HG02973 (cell line): ENCODE data around the gene CNTNAP1.
A peak's percentile ranks its signal among the peaks of the same experiment; 100 is the strongest.

Source experiments
- ATAC-seq: cut with Tn5 transposase; IDR thresholded peaks from one replicate; pipeline ENCODE4 v1.9.1; 2021; ENCODE audit warnings: moderate library complexity; ENCODE audit not compliant: unreplicated experiment

The CNTNAP1 gene

GRCh38 chr17:42684929-42685556, 2.7 kb downstream of the CNTNAP1 start:
- no peak for ATAC-seq

GRCh38 chr17:42685831-42686230, 3.5 kb downstream of the CNTNAP1 start:
- no peak for ATAC-seq

GRCh38 chr17:42686520-42687128, 4.3 kb downstream of the CNTNAP1 start:
- no peak for ATAC-seq

DNA sequence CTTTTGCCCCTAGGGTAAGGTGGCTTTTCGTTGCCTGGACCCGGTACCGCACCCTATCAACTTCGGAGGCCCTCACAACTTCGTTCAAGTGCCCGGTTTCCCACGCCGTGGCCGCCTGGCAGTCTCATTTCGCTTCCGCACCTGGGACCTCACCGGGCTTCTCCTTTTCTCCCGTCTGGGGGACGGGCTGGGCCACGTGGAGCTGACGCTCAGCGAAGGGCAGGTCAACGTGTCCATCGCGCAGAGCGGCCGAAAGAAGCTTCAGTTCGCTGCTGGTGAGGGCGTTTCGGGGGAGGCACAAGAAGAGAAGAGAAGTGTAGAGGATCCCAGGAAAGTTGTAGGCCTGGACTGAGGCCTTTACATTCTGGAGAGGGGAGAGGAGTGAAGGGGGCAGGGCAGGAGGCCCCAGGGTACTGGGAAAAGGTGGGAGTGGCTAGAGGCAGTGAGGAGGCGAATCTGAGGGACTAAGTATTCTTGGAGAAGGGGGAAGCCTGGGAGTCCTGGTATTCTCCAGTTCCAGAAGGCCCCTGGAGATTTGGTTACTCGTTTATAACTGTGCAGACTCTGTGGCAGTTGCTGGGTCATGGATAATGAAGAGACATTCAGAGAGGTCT, 5.5 kb downstream of the CNTNAP1 start:
- ATAC-seq, result no peak

DNA sequence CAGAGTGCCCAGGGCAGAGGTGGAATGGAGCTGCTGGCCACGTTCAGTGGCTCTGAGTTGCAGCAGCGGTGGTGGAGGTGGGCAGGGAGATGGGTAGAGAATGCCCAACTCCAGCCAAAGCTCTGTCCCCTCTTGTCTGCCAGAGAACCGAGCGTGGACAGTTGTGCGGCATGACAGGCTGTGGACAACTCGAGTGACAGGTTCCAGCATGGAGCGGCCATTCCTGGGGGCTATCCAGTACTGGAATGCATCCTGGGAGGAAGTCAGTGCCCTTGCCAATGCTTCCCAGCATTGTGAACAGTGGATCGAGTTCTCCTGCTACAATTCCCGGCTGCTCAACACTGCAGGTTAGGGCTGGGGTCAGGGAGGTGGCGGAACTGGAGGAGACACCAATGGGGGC, 8.3 kb downstream of the CNTNAP1 start:
- no peak for ATAC-seq

GRCh38 chr17:42691021-42691545, 8.8 kb downstream of the CNTNAP1 start:
- ATAC-seq, result no peak

- no peak for ATAC-seq
These were observed 10.2 kb downstream of the CNTNAP1 start for GRCh38 chr17:42692489-42692888.

- no peak for ATAC-seq
These were observed 12.2 kb downstream of the CNTNAP1 start for GRCh38 chr17:42694524-42694923.

GRCh38 chr17:42695500-42695899, 13.2 kb downstream of the CNTNAP1 start:
- ATAC-seq, result no peak

DNA sequence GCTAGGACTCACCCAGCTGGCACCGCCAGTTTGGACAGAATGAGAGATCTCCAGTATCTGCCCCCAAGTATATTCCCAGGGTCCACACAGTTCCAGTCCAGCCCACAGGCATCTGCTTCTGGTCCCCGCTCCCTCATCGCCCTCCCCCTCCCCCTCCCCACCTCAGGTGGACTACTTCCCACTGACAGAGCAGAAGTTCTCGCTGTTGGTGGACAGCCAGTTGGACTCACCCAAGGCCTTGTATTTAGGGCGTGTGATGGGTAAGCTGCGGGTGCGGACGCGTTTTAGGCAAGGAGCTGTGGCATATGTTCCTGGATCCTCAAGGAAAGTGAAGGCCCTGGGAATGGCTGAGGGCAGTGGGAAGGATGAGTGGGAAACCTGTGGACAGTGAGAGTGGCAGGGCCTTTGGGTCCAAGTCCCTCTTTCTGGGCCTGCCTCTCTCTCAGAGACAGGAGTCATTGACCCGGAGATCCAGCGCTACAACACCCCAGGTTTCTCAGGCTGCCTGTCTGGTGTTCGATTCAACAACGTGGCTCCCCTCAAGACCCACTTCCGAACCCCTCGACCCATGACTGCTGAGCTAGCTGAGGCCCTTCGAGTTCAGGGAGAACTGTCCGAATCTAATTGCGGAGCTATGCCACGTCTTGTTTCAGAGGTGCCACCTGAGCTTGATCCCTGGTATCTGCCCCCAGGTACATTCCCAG, 14.9 kb downstream of the CNTNAP1 start:
- ATAC-seq, result no peak

DNA sequence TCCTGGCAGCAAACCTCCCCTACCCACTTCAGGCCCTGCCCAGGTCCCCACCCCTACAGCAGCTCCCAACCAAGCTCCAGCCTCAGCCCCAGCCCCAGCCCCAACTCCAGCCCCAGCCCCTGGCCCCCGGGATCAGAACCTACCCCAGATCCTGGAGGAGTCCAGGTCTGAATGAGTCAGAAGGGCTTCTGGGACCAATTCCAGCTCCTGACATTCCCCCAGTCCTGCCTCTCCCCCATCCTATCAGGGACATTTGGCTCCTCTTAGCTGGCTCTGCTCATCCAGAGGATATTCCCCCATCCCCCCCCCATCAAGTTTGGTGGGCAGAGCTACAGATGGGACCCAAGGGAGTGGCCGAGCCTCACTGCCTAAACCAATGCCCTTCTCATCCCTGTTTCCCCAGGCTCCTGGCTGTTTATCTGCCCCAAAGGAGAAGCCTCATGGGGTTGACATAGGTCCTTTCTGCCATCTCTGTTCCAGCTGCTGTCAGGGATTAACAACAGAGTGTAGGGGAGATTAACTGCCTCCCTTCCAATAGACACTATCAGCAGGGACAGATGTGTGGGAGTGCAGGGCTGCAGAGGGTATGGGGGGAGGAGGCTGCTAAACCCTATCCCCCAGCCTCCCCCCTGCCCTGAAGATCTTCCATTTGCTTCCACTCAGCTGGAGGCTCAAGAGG, 16.5 kb downstream of the CNTNAP1 start:
- ATAC-seq, result no peak

DNA sequence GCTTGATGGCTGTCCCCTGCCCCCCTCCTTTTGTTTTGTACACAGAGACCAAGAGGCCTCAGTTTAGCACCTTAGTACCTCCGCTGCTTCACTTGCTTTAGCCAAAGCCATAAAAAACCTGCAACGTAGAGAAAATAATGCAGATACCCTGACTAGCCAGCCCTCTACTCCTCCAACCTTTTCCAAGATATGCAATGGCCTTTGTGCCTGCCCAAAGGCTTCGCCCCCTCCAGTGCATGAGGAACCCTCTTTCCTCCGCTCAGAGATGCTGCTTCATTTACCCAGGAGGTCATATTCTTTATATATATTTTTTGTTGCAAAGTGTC, 17.0 kb downstream of the CNTNAP1 start:
- ATAC-seq, result no peak

GRCh38 chr17:42700586-42701289, 18.4 kb downstream of the CNTNAP1 start:
- ATAC-seq, result no peak

GRCh38 chr17:42702446-42702845, 20.1 kb downstream of the CNTNAP1 start:
- ATAC-seq, result no peak

DNA sequence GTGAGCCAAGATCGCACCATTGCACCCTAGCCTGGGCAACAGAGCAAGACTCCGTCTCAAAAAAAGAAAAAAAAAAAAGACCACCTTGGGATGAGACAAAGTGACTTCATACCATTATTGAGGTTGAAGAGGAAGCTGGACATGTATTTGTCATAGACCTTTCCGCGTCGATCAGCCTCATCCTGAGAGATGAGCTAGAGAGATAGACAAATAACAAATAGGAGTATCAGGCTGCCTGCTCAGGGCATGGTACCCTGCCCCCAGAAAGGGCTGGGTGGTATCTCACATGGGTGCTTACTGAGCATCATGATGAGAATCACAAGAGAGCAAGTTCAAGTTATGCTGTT, 22.1 kb downstream of the CNTNAP1 start:
- ATAC-seq, result peak; percentile 11

GRCh38 chr17:42704837-42705494, 22.6 kb downstream of the CNTNAP1 start:
- ATAC-seq, result peak; percentile 66

DNA sequence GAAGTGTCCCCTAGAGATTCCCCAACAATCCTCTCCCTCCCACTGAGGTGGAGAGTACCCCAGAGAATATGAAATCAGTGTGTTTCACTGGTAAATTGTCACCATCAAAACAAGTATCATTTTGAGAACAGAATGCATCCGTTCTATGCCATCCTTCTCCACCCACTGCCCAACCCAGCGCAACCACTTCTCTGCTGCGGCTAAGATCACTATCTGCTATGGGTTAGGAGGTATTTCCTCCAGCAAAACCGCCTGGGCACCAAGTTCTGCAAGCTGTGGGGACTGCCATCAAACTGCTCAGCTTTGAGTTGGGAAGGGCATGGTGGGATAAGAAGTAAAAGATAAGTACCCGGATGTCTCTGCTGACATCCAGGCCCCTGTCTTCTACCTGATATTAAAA, 24.4 kb downstream of the CNTNAP1 start:
- no peak for ATAC-seq

DNA sequence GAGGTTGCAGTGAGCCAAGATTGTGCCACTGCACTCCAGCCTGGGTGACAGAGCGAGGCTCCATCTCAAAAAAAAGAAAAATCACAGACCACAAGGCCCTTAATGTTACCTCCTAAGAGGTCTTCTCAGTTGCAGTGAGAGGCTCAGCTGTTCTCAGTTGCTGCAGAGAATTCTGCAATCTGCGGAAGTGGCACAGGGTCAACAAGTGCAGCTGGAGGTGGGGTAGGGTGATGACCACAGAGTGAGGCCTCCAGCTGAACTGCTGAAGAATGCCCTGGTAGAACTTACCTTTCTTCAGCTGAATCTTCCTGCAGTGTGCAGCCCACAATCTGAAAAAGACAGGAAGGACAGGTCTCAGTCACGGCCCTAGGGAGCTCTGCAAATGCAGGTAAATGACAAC, 26.3 kb downstream of the CNTNAP1 start:
- no peak for ATAC-seq

- no peak for ATAC-seq
These were observed 27.2 kb downstream of the CNTNAP1 start for GRCh38 chr17:42709561-42709960.

DNA sequence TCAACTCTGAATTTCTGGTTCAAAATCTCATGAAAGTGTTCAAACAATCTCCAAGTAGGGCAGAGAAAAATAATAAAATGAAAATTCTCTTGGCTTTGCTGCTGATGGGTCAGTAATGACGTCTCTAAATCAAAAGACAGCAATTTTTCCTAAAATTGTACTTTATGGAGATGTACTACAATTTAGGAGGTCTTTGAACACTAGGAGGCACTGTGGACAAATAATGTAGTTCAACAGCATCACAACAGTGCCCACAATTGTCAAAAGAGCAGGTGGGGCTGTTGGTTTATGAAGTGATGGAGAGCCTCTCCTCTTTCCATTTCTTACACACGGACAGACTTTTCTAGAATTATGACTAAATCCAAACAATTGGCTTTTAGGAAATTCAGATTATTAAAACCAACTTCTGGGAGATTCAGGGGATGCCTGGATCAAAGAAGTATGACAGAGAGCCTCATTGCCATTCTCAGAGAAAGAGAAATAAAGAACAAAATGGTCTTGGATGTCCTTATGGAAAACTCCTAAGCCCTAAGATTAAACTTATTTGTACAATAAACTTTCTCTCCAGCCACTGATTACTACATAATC, 38.8 kb downstream of the CNTNAP1 start:
- ATAC-seq, result no peak
